KOPT-K1 (cell line): ENCODE data around the gene PRND.
"Not testable (repeated sequence)": the region's sequence is repeated elsewhere in the genome, so short reads cannot be mapped to it uniquely, and the experiment has no call there.

Experiments
- H3K27ac ChIP-seq: fragments of 200-600 bp; sonication (generic); 2 replicates; pipeline ENCODE4 v1.5.1; 2016; ENCODE audit warnings: antibody characterized with exemption, mild to moderate bottlenecking, low read depth, low read length; ENCODE audit not compliant: poor library complexity, severe bottlenecking
- H3K36me3 ChIP-seq: fragments of 200-600 bp; sonication (generic); 2 replicates; pipeline ENCODE4 v1.5.1; 2017; ENCODE audit warnings: antibody characterized with exemption, mild to moderate bottlenecking, low read length, moderate library complexity; ENCODE audit not compliant: insufficient read depth
- H3K9me3 ChIP-seq: fragments of 200-600 bp; sonication (generic); 2 replicates; pipeline ENCODE4 v1.5.1; 2017; ENCODE audit warnings: antibody characterized with exemption, low read length, mild to moderate bottlenecking; ENCODE audit not compliant: insufficient read depth, poor library complexity, severe bottlenecking

Gene PRND

DNA sequence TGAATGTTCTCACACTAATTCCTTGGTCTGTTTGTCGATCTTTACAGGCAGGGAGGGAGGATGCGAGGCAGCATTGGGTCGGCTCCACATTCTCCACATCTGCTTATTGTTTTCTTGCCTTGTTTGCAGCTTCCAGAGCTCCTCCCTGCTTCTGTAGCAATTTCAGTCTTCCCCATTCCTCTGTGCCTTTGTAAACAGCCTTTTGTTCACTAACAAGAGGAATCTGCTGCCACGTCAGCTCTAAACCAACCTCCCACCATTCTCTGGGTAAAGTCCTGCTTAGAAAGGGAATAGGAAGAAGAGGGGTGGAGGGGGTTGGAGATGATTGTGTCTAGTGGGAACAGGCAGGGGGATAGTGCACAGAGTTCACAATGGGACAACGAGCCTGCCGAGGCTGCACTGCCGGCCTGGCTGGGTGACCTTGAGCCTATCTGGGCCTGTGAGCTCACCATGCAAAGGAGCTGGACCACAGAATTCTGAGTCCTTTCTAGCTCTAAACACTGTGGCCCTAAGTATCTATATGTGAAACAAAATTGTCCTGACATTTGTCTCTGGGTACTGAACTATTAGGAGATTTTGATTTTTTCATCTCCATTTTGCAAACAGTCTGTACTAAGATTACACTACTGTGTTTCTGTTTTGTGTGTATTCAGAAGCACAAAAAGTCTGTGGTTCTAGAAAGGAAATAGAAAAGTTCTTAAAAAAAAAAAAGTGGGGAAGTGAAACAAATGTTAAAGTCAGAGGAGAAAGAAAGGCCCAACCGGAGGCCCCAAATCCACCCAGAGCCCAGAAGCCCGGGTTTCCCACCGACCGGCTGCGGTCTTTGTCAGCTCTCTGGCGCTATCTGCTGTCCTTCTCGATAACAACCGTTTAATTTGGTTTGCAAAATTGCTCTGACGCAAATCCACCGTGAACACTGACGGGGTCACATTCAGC is 1.4 kb upstream of the PRND start:
- no peaks in the 10 kb centered on the region for H3K36me3 ChIP-seq
- no peak overlapping the region for H3K27ac ChIP-seq
- H3K9me3 ChIP-seq = no peaks in the 10 kb centered on the region

- H3K27ac ChIP-seq = no peak overlapping the region
- no peaks in the 10 kb centered on the region for H3K36me3 ChIP-seq
- no peaks in the 10 kb centered on the region for H3K9me3 ChIP-seq
These were observed 746 bp upstream of the PRND start for GRCh38 chr20:4720977-4721349.

DNA sequence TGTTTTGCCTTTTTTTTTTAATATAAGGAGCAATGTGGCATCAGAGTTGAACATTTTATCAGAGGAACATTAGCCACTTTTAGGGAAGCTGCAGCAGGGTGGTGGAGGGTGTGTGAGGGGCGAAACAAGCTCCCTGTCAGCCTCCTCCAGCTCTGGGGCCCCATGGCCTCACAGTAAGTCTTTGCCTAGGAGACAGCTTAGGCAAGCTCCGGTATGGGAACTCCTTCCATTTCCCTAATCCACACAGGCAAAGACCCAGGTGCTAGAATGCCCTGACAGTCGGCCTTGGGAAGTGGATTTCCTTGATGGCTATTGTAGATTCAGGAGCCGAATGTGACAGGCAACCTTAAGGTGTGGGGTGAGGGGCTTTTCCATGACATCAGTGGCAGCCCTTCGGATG is 862 bp downstream of the PRND start:
- no peaks in the 10 kb centered on the region for H3K9me3 ChIP-seq
- no peaks in the 10 kb centered on the region for H3K36me3 ChIP-seq
- no peak overlapping the region for H3K27ac ChIP-seq

DNA sequence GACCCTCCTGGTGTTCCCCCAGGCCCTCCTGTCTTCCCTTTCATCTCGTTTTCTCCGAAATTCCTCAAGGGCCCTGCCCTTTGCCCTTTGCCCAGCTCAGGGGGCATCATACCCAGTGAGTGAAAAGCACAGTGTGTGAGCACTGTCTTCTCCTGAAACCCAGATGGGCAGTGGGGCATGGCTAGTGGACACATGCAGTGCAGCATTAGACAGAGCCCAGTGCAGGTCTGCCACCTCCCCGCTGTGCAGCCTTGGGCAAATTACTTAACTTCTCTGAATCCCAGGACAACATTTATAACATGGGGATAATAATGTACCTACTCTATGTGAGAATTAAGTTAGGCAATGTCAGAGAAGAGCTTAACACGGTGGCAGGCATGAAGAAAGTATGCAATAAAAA is 1.3 kb downstream of the PRND start:
- H3K9me3 ChIP-seq = no peaks in the 10 kb centered on the region
- H3K36me3 ChIP-seq = no peaks in the 10 kb centered on the region
- H3K27ac ChIP-seq = no peak overlapping the region

- not testable (repeated sequence) for H3K9me3 ChIP-seq, H3K36me3 ChIP-seq, H3K27ac ChIP-seq
These were observed 1.8 kb downstream of the PRND start for GRCh38 chr20:4723553-4723952.

DNA sequence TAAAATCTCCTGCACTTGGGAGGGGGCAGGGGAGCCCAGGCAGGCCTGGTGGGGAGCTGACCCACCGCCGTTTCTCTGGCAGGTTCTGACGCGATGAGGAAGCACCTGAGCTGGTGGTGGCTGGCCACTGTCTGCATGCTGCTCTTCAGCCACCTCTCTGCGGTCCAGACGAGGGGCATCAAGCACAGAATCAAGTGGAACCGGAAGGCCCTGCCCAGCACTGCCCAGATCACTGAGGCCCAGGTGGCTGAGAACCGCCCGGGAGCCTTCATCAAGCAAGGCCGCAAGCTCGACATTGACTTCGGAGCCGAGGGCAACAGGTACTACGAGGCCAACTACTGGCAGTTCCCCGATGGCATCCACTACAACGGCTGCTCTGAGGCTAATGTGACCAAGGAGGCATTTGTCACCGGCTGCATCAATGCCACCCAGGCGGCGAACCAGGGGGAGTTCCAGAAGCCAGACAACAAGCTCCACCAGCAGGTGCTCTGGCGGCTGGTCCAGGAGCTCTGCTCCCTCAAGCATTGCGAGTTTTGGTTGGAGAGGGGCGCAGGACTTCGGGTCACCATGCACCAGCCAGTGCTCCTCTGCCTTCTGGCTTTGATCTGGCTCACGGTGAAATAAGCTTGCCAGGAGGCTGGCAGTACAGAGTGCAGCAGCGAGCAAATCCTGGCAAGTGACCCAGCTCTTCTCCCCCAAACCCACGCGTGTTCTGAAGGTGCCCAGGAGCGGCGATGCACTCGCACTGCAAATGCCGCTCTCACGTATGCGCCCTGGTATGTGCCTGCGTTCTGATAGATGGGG is 3.0 kb downstream of the PRND start:
- Histone ChIP-seq H3K9me3 (no peaks in the 10 kb centered on the region), H3K36me3 (no peaks in the 10 kb centered on the region)

GRCh38 chr20:4725263-4725550 is 3.5 kb downstream of the PRND start:
- H3K36me3 ChIP-seq = no peaks in the 10 kb centered on the region
- H3K27ac ChIP-seq = no peak overlapping the region
- no peaks in the 10 kb centered on the region for H3K9me3 ChIP-seq

More for the DNA sequence above, 3.0 kb downstream of the PRND start:
- no peak overlapping the region for H3K27ac ChIP-seq

DNA sequence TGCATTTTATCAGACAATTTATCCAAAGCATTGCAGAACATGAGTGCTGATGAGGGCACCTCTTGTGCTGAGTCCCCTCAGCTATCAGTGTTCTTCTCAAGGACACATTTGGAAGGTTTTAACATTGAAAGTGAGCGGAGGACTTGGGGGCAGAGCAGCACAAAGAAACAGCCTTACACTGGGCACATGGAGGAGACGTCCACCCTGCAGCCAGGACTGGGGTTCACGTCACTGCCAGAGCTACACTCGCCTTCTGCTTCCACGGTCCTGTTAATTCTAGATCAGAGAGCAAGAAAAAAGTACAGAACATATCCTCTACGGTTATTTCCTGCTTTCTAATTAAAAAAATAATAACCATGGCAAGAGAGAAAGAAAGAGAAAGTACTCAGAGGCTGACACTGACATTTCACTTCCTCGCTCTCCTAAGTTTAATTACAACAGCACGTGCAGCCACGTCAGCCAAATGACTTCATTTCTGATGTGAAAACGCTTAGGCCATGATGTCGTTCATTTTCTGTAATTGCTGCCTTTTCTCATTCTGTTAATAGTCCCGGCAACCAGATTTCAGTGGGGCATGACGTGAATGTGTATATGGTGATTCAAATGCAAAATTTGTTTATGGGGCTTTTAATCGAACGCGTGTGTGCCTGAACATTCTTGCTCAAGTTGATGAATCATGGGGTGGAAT is 5.1 kb downstream of the PRND start:
- H3K27ac ChIP-seq = no peak overlapping the region
- no peaks in the 10 kb centered on the region for H3K9me3 ChIP-seq
- no peaks in the 10 kb centered on the region for H3K36me3 ChIP-seq

- H3K9me3 ChIP-seq = no peaks in the 10 kb centered on the region
- no peaks in the 10 kb centered on the region for H3K36me3 ChIP-seq
- H3K27ac ChIP-seq = no peak overlapping the region
These were observed 6.5 kb downstream of the PRND start for GRCh38 chr20:4728120-4728760.

DNA sequence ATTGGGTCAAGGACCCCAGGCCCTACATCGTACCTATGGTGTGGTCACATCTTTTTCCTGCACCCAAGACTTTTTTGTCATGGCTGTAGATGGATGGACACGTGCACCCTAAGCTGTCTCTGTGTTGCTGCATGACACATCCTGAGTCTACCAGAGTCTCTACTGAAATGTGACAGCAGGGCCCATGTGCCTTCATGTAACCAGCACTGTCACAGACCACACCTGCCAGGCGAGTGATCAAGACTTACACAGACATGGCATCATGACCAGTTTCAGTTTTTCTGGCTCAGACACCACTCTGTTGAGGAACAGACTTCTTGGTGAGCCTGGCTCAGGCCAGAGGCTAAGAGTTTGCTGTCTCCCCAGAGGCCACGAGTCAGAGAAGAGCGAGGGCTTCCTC is 7.6 kb downstream of the PRND start:
- H3K27ac ChIP-seq = no peak overlapping the region
- H3K9me3 ChIP-seq = no peaks in the 10 kb centered on the region

GRCh38 chr20:4730780-4731179 is 9.1 kb downstream of the PRND start:
- H3K9me3 ChIP-seq = no peaks in the 10 kb centered on the region
- H3K36me3 ChIP-seq = no peaks in the 10 kb centered on the region
- H3K27ac ChIP-seq = no peak overlapping the region

More for the DNA sequence above, 7.6 kb downstream of the PRND start:
- no peaks in the 10 kb centered on the region for H3K36me3 ChIP-seq

GRCh38 chr20:4736875-4737274 is 15.2 kb downstream of the PRND start:
- Histone ChIP-seq H3K36me3 (no peaks in the 10 kb centered on the region), H3K27ac (no peak overlapping the region), H3K9me3 (no peaks in the 10 kb centered on the region)

DNA sequence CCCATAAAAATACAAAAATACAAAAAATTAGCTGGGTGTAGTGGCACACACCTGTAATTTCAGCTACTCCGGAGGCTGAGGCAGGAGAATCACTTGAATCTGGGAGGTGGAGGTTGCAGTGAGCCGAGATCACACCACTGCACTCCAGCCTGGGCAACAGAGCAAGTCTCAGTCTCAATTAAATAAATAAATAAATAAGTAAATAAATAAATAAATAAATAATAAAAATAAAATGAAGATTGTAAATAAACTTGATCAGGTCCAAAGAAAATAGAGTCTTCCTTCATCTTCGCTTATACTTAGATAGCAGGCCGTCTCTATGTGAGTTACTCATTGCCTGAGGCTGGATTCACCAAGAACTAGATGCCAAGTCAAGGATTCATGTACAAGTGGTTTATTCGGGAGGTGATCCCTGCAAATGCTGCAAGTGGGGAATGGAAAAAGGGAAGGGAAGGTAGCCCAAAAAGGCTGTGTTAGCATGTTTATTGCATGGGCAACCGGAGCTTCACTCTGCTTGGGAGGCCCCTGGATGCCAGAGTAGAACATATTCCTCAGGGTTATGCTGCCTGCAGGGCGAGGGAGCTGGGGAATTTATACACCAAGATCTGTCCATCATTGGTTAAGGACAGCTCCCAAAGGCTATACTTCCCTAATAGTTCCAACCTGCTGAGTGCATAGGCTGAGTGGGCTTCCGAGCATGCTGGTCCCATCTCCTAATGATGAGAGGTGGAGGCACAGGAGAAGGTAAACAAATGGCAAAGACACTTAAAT is 16.3 kb downstream of the PRND start:
- no peaks in the 10 kb centered on the region for H3K9me3 ChIP-seq
- no peaks in the 10 kb centered on the region for H3K36me3 ChIP-seq
- no peak overlapping the region for H3K27ac ChIP-seq

- Histone ChIP-seq H3K9me3 (no peaks in the 10 kb centered on the region), H3K27ac (no peak overlapping the region), H3K36me3 (no peaks in the 10 kb centered on the region)
These were observed 19.2 kb downstream of the PRND start for GRCh38 chr20:4740774-4741431.
